GM18517 (cell line): ENCODE results near the gene SPOUT1.

Experiments
- ATAC-seq: cut with Tn5 transposase; IDR thresholded peaks from one replicate; pipeline ENCODE4 v1.9.1; 2021; ENCODE audit warnings: mild to moderate bottlenecking, moderate library complexity; ENCODE audit not compliant: unreplicated experiment

Gene SPOUT1

GRCh38 chr9:128836509-128837145 is 7.0 kb upstream of the SPOUT1 start:
- ATAC-seq, result no peak

DNA sequence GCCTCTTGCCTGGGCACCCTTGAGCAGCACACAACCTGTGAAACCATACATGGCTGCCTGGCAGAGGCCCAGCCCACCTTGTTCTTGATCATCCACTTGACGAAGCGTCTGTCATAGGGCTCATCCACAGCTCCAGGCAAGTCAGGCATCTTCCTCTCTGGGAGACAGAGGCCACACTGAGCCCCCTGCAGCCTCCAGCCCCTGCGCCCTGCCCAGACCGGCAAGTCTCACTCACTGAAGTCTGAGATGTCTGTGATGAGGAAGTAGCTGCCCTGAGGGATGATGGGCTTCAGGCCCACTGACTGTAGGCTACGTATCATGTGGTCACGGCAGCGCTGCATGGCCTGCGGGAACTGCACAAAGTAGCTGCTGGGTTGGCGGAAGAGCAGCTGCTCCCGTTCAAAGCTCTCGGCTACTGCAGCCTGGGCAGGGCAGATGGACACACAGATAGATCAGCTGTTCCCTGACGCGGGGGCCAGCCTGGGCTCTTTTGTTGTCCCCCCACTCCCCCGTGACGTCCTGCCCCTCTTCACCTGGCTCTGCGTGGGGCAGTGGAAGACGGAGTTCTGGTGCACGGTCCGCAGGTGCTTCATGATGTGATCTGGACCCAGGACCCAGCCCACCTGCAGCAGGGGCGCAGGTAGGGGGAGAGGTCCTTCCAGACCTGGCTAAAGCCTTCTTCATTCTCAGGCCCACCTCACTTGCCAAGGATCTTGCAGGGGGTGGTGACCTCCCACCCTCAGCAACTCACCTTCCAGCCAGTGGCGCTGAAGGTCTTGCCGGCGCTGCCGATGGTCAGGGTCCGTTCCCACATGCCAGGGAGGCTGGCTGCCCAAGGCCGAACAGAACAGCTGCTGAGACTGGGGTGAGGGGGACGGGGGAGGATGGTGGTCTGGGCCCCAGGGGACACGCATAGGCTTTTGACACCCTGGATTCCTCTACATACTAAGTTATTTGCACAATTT is 5.9 kb upstream of the SPOUT1 start:
- no peak for ATAC-seq

GRCh38 chr9:128833696-128834095 is 4.1 kb upstream of the SPOUT1 start:
- ATAC-seq, result no peak

DNA sequence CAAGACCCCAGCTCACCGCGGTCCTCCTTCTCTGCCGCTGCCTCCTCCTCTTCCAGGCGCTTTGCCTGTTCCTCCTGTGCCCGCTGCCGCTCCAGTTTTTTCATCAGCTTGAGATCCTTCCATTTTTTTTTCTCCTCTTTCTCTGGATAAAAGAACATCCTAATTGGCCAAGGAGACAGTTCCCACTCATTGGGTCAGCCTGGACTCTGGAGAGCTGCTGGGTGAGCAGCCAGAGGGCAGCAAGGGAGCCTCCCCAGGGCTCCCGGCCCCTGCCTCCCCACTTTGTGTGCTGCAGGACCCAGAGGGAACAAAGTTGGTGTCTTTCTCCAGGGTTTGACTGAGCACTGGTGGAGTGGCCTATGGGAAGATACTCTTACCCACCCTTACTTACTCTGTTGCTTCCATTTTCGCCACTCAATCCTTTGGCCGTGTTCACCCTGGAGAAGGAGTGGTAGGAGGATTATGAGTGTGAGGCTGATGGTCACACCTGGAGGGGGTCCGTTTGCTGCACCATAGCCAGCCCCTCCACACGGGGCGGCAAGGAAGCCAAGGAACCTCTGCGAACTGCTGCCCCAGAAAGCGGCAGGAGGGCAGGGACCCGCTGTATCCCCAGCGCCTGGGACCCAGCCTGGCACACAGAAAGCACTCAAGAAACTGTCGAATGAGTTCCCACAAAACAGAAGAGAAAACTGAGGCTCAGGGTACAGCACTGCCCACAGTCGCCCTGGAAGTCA is 708 bp downstream of the SPOUT1 start:
- ATAC-seq, result peak; percentile 5

- ATAC-seq, result no peak
Measured at GRCh38 chr9:128828267-128828666, 1.3 kb downstream of the SPOUT1 start.

GRCh38 chr9:128825923-128826700 is 3.5 kb downstream of the SPOUT1 start:
- no peak for ATAC-seq

DNA sequence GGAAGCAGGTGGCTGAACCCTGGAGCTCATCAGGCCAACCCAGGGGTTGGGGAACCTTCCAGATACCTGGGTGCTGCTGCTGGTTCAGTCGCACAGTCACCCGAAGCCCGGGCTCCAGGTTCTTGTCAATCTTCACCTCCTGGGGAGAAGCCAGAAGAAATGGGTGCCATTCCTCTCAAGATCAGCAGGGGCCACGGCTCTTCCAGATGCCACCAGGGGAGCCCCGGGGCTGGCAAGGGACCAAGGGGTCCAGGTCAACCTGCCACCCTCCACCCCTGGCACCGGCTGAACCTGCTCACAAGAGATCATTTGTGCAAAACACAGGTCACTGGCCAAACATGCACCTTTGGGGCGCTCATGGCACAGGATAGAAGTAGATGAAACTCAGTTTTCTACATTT is 4.7 kb downstream of the SPOUT1 start:
- ATAC-seq, result no peak

GRCh38 chr9:128823903-128824406 is 5.6 kb downstream of the SPOUT1 start:
- no peak for ATAC-seq

GRCh38 chr9:128823362-128823902 is 6.2 kb downstream of the SPOUT1 start:
- no peak for ATAC-seq

GRCh38 chr9:128822407-128823042 is 7.1 kb downstream of the SPOUT1 start:
- ATAC-seq, result no peak

DNA sequence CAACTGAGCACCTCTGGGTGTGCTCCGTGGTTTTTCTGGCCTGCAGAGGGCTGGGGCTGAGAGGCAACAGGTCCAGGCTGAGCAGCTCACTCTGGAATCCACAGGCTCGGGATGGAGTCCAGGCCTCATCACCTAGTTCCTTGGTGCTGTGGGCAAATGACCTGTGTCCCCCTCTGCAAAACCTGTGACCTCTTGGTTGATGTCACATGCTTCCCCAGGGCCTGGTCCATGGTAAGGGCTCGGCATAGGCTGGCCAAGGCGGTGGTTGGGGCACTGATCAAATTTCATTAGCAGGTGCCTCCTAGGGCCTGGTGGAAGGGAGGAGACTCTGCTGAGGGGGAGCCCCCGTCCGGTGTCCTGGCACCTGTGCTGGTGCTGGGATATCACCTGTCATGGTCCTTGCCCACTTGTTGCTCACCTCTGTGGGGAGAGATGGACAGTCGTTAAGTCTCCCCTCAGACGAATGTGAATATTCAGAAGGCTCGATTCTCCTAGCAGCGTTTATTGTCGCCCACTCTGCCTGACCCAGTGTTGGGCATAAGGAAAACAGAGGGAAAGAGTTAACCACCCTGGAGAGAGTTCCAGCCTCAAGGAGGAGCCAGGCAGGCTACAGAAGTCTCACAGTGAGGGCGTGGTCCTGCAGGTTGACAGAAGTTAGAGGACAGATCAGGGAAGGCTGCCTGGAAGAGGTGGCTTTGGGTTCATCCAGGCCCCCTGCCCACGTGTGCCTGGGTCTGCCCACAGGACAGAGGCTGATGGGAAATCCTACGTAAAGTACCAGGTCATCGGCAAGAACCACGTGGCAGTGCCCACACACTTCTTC is 7.8 kb downstream of the SPOUT1 start:
- no peak for ATAC-seq

- no peak for ATAC-seq
Measured at GRCh38 chr9:128820665-128821583, 8.7 kb downstream of the SPOUT1 start.

- ATAC-seq, result no peak
Measured at GRCh38 chr9:128819716-128820664, 9.6 kb downstream of the SPOUT1 start.

- peak; percentile 21 for ATAC-seq
Measured at GRCh38 chr9:128818839-128819715, 10.5 kb downstream of the SPOUT1 start.

GRCh38 chr9:128818099-128818838 is 11.3 kb downstream of the SPOUT1 start, which contains the start of gene ENDOG:
TSS of gene ENDOG (plus strand) at chr9:128818500. CDS start at chr9:128818685, 185 bp downstream.
- peak; percentile 82 for ATAC-seq
